K562 (cell line): Measurements from ENCODE around the gene PLAGL1. TPM values are rescaled to one million over a fixed set of nuclear protein-coding genes. Genes with fewer than 3 reads are reported as not detected.

ENCODE experiments used
- ARID4B ChIP-seq: sonication (generic); formaldehyde crosslinking; IDR thresholded peaks from 2 replicates; pipeline ENCODE4 v1.8.0; 2022; ENCODE audit warnings: mild to moderate bottlenecking, missing genetic modification reagents
- CREB1 ChIP-seq, 2 experiments: sonication (generic) in 1 of 2; formaldehyde crosslinking in 1 of 2; IDR thresholded peaks; 2 replicates each; pipeline versions ENCODE4 v1.6.1 to v1.8.0; 2012 to 2022; ENCODE audit warnings: inconsistent platforms in 1 of 2, mild to moderate bottlenecking in 1 of 2, missing genetic modification reagents in 1 of 2, moderate library complexity in 1 of 2
- CTBP1 ChIP-seq: fragments of 450-650 bp; IDR thresholded peaks from 2 replicates; pipeline ENCODE4 v1.6.1; 2016; ENCODE audit warnings: borderline replicate concordance
- CXXC5 ChIP-seq: fragments of 250-450 bp; sonication (Bioruptor Pico); IDR thresholded peaks from 2 replicates; pipeline ENCODE4 v1.8.0; 2022; ENCODE audit warnings: inconsistent platforms, mild to moderate bottlenecking, moderate library complexity
- GATA2 ChIP-seq: sonication (generic); formaldehyde crosslinking; IDR thresholded peaks from 2 replicates; pipeline ENCODE4 v1.4.0; 2020; ENCODE audit warnings: mild to moderate bottlenecking, missing genetic modification reagents
- KAT7 ChIP-seq: sonication (generic); formaldehyde crosslinking; IDR thresholded peaks from 2 replicates; pipeline ENCODE4 v1.8.0; 2022; ENCODE audit warnings: missing genetic modification reagents, mild to moderate bottlenecking, borderline replicate concordance
- KDM5B ChIP-seq: fragments of 200-600 bp; sonication (generic); IDR thresholded peaks from 2 replicates; pipeline ENCODE4 v1.6.1; 2012; ENCODE audit warnings: low read depth, mild to moderate bottlenecking, moderate library complexity, low read length, control low read depth, inconsistent platforms; ENCODE audit not compliant: insufficient replicate concordance
- MEIS2 ChIP-seq: fragments of 450-650 bp; IDR thresholded peaks from 2 replicates; pipeline ENCODE4 v1.6.1; 2014; ENCODE audit warnings: mild to moderate bottlenecking; ENCODE audit not compliant: partially characterized antibody
- NCOA6 ChIP-seq: fragments of 450-650 bp; IDR thresholded peaks from 2 replicates; pipeline ENCODE4 v1.6.1; 2017; ENCODE audit warnings: mild to moderate bottlenecking
- POLR2AphosphoS5 ChIP-seq: IDR thresholded peaks from 2 replicates; pipeline ENCODE4 v1.6.1; 2011; ENCODE audit warnings: mild to moderate bottlenecking, low read depth, low read length, moderate library complexity; ENCODE audit not compliant: control insufficient read depth, insufficient read depth
- RAD21 ChIP-seq, 2 experiments: fragments of 250-450 bp in 1 of 2; fragments of 450-650 bp in 1 of 2; sonication (Bioruptor Pico) in 1 of 2; formaldehyde crosslinking in 1 of 2; IDR thresholded peaks in 1 of 2; conservative IDR thresholded peaks in 1 of 2; 2 replicates each; pipeline versions ENCODE4 v1.4.0 to v1.8.0; 2020 to 2022; ENCODE audit warnings: mild to moderate bottlenecking in 2 of 2, moderate library complexity in 1 of 2
- SMAD4 ChIP-seq: fragments of 250-450 bp; sonication (Bioruptor Pico); conservative IDR thresholded peaks from 2 replicates; pipeline ENCODE4 v1.8.0; 2021; ENCODE audit warnings: inconsistent platforms, mild to moderate bottlenecking, moderate library complexity
- SMARCA4 ChIP-seq: fragments of 450-650 bp; IDR thresholded peaks from 2 replicates; pipeline ENCODE4 v1.6.1; 2016
- TAF7 ChIP-seq: fragments of 450-650 bp; IDR thresholded peaks from 2 replicates; pipeline ENCODE4 v1.6.1; 2016; ENCODE audit warnings: missing genetic modification characterization, missing compliant biosample characterization
- ZBTB7A ChIP-seq: IDR thresholded peaks from 2 replicates; pipeline ENCODE4 v1.6.1; 2011; ENCODE audit warnings: low read depth, mild to moderate bottlenecking, low read length, moderate library complexity, borderline replicate concordance; ENCODE audit not compliant: control insufficient read depth
- polyA plus RNA-seq, 8 experiments: library from polyadenylated mRNA; depleted of rRNA in 4 of 8; stranded (reverse) in 5 of 8; unstranded in 3 of 8; fragments of >200 nt; fragmentation: Nextera tagmentation in 2 of 8; fragmentation: Illumina TruSeq in 1 of 8; extraction: Ambion mirVana in 2 of 8; extraction: Trizol in 1 of 8; gene quantifications; 2 replicates each; pipeline versions ENCODE4 v1.2.1 to v1.2.3, GENCODE V29; 2011 to 2014; ENCODE audit warnings: inconsistent platforms in 1 of 8, missing spikeins in 1 of 8
- total RNA-seq, 7 experiments: library from RNA; depleted of rRNA in 6 of 7; stranded (reverse); fragments of >200 nt in 6 of 7; fragmentation: Illumina TruSeq in 2 of 7; extraction: Trizol in 2 of 7; gene quantifications; 2 replicates each; pipeline versions ENCODE4 v1.2.1 to v1.2.3, GENCODE V29; 2011 to 2021; ENCODE audit warnings: low replicate concordance in 1 of 7
- TF ChIP-seq, protein P1 (sequence below): fragments of 450-650 bp; IDR thresholded peaks from 2 replicates; pipeline ENCODE4 v1.6.1; 2017; ENCODE audit warnings: antibody characterized with exemption, mild to moderate bottlenecking

PLAGL1 gene
- total and polyA plus RNA-seq, 9 of the 15 experiments (the other 6 are each of a cell fraction or from before 2014, with no cell fraction given) = 4.9 to 29.6 (median 13.2) TPM

GRCh38 chr6:144008120-144008811 lies at the start of gene PLAGL1 (continued):
- no peak for TF ChIP-seq SMARCA4
- peak; percentile 66; the same call in 1 of the 2 replicates for TF ChIP-seq CTBP1
- TF ChIP-seq RAD21 (CRISPR knock-in tag; conservative IDR thresholded peaks at IDR 0.05 in 1 of 2, IDR thresholded peaks at IDR 0.05 in 1 of 2) = 0 out of 4 replicates have a peak, but pooled peaks of 1 of the 2 experiments have one; percentile 15
- TF ChIP-seq, protein P1, sequence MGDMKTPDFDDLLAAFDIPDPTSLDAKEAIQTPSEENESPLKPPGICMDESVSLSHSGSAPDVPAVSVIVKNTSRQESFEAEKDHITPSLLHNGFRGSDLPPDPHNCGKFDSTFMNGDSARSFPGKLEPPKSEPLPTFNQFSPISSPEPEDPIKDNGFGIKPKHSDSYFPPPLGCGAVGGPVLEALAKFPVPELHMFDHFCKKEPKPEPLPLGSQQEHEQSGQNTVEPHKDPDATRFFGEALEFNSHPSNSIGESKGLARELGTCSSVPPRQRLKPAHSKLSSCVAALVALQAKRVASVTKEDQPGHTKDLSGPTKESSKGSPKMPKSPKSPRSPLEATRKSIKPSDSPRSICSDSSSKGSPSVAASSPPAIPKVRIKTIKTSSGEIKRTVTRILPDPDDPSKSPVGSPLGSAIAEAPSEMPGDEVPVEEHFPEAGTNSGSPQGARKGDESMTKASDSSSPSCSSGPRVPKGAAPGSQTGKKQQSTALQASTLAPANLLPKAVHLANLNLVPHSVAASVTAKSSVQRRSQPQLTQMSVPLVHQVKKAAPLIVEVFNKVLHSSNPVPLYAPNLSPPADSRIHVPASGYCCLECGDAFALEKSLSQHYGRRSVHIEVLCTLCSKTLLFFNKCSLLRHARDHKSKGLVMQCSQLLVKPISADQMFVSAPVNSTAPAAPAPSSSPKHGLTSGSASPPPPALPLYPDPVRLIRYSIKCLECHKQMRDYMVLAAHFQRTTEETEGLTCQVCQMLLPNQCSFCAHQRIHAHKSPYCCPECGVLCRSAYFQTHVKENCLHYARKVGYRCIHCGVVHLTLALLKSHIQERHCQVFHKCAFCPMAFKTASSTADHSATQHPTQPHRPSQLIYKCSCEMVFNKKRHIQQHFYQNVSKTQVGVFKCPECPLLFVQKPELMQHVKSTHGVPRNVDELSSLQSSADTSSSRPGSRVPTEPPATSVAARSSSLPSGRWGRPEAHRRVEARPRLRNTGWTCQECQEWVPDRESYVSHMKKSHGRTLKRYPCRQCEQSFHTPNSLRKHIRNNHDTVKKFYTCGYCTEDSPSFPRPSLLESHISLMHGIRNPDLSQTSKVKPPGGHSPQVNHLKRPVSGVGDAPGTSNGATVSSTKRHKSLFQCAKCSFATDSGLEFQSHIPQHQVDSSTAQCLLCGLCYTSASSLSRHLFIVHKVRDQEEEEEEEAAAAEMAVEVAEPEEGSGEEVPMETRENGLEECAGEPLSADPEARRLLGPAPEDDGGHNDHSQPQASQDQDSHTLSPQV = 0 out of 2 replicates have a peak, but pooled peaks have one; percentile 22
- peak; percentile 38; the same call in 1 of the 2 replicates for TF ChIP-seq ZBTB7A
- TF ChIP-seq CXXC5 = peak; percentile 65
- TF ChIP-seq KDM5B = peak; percentile 74
- TF ChIP-seq POLR2AphosphoS5 = peak; percentile 42; the same call in 1 of the 2 replicates
- TF ChIP-seq NCOA6 = 0 out of 2 replicates have a peak, but pooled peaks have one; percentile 61
- TF ChIP-seq ARID4B (CRISPR knock-in tag) = 0 out of 2 replicates have a peak, but pooled peaks have one; percentile 28
- peak; percentile 70 for TF ChIP-seq KAT7 (CRISPR knock-in tag)
- TF ChIP-seq CREB1 (IDR thresholded peaks at IDR 0.05) = no peak
- TF ChIP-seq CREB1 (CRISPR knock-in tag; IDR thresholded peaks at IDR 0.05) = 0 out of 2 replicates have a peak, but pooled peaks have one; percentile 20
- TF ChIP-seq MEIS2 = peak; percentile 71
- TF ChIP-seq GATA2 (CRISPR knock-in tag) = no peak
- TF ChIP-seq TAF7 (tag) = no peak
- peak; percentile 40; the same call in 1 of the 2 replicates for TF ChIP-seq SMAD4 (CRISPR knock-in tag)
